BLaER1 treated with 17β-estradiol and CSF1 and Interleukin-3, amounts not matched to agents 10 nM and 100 nM (cell line): ENCODE results near the gene ACCS.

Experiments used
- H3K27ac ChIP-seq, 11 experiments: shearing (Covaris generic); formaldehyde crosslinking; 2 replicates each; pipeline ENCODE4 v1.8.1; 2022
- H3K27me3 ChIP-seq, 11 experiments: shearing (Covaris generic); formaldehyde crosslinking; 2 replicates each; pipeline ENCODE4 v1.8.1; 2022
- H3K36me3 ChIP-seq, 11 experiments: shearing (Covaris generic); formaldehyde crosslinking; 2 replicates each; pipeline ENCODE4 v1.8.1; 2022
- H3K4me1 ChIP-seq, 10 experiments: shearing (Covaris generic); formaldehyde crosslinking; 2 replicates each; pipeline ENCODE4 v1.8.1; 2022
- H3K4me2 ChIP-seq, 11 experiments: shearing (Covaris generic); formaldehyde crosslinking; 2 replicates each; pipeline ENCODE4 v1.8.1; 2022
- H3K4me3 ChIP-seq, 10 experiments: shearing (Covaris generic); formaldehyde crosslinking; 2 replicates each; pipeline ENCODE4 v1.8.1; 2022
- H3K9ac ChIP-seq, 11 experiments: shearing (Covaris generic); formaldehyde crosslinking; 2 replicates each; pipeline ENCODE4 v1.8.1; 2022
- H3K9me3 ChIP-seq, 11 experiments: shearing (Covaris generic); formaldehyde crosslinking; replicated peaks in 1 of 11; 2 replicates each; pipeline ENCODE4 v1.8.1; 2022
- H4K20me1 ChIP-seq, 11 experiments: shearing (Covaris generic); formaldehyde crosslinking; 2 replicates each; pipeline ENCODE4 v1.8.1; 2022
- Cebpa-rat ChIP-seq, 11 experiments: shearing (Covaris generic); IDR thresholded peaks; 2 replicates each; pipeline ENCODE4 v1.8.1; 2022

Gene ACCS

DNA sequence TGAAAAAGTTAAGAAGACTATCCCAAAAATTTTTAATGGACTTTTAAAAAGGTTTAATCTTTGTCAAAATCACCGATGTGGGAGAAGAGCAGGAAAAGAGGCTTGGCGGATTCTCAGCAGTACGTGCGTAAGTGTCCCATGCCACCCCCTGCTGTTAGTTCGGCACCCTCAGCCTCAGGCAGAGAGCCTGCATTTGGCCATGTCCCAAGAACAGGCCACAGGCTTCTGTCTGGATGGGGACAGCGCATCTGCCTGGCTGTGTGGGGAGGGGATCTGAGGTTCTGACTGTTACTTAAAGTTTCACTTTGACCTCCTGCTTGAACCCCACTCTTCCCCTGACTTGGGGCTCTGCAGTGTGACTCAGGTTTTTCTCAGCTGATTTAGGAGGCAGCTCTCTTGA lies 64.7 kb downstream of the ACCS start:
- Histone ChIP-seq H3K27ac (no peak overlapping the region), H4K20me1 (no peaks in the 10 kb centered on the region), H3K4me1 (peaks cover 0 to under 1% (median 0%) of the 10 kb centered on the region in 10 experiments; a peak in 1 of 20 replicates), H3K9ac (no peak overlapping the region), H3K4me3 (no peak overlapping the region), H3K27me3 (no peaks in the 10 kb centered on the region), H3K9me3 (no peaks in the 10 kb centered on the region), H3K4me2 (no peak overlapping the region), H3K36me3 (peaks cover 71 to 93% (median 85%) of the 10 kb centered on the region in 11 experiments)
- TF ChIP-seq Cebpa-rat (IDR thresholded peaks at IDR 0.05) = no peak

DNA sequence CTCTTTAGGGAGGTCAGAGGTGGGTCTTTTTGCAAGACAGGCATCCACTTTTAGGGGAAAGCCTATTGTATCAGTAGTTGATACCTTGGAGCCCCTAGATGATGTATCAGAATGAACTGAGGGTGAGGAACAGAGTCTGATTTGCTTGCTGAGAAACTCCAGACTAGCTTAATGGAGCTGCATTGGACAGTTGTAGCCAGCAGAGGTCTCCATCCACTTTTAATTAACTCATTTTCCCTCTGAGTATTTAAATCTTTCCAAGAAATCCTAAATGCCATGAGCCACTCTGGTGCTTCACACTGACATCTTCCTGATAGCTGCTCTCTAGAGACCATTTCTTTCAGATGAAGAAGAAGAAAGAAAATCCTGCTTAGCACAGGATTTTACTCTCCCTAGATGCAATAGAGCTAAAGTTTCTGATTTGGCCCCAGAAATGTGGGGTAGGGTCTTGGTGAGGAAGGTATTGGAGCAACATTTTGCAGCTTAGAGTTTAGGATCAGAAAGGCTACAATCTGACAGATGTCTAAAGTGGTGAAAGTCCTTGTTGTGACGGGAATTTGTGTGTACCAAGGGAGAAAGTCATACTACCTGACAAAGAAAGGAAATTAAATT lies 67.4 kb downstream of the ACCS start:
- no peaks in the 10 kb centered on the region for H3K27me3 ChIP-seq
- H3K4me1 ChIP-seq = no peaks in the 10 kb centered on the region
- H3K9me3 ChIP-seq = no peaks in the 10 kb centered on the region
- H3K4me3 ChIP-seq = no peak overlapping the region
- H3K36me3 ChIP-seq = peaks cover 52 to 92% (median 76%) of the 10 kb centered on the region in 11 experiments
- no peak overlapping the region for H3K4me2 ChIP-seq
- no peaks in the 10 kb centered on the region for H4K20me1 ChIP-seq
- no peak for TF ChIP-seq Cebpa-rat (IDR thresholded peaks at IDR 0.05)
- H3K27ac ChIP-seq = no peak overlapping the region
- H3K9ac ChIP-seq = no peak overlapping the region
